Measurements from ENCODE around the gene TTLL7. TPM values are rescaled to one million over a fixed set of nuclear protein-coding genes. Genes with fewer than 3 reads are reported as not detected.

The TTLL7 gene
- total RNA-seq, 1 donor from 2014 or later, result 0.58 TPM

DNA sequence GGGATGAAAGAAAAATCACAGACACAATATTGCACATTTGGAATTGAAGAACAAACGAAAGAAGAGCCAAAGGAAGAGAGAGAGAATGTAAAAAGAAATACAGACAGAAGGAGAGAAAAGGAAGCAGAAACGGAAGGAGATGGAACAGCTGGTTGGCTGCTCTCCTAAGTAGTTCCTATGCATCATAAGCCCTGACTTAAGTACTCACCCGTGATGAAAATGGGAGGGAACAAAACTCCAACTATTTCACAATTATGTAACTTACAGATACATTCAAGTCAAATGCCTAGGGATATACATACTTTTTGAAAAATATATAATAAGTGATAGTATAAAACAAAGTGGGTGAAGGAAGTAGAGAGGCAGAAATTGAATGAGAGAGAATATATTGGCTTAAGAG lies 88.5 kb downstream of the TTLL7 start:
- DNase-seq, result no peak
- peaks cover 14% of the 10 kb centered on the region for H3K27me3 Mint-ChIP-seq
- H3K36me3 Mint-ChIP-seq (ENCODE audit: low read depth), result no peaks in the 10 kb centered on the region
- no peak overlapping the region for H3K4me3 Mint-ChIP-seq
- H3K4me1 Mint-ChIP-seq, result no peaks in the 10 kb centered on the region
- no peak overlapping the region for H3K27ac Mint-ChIP-seq
- intact Hi-C loops (cut with micrococcal nuclease), result no loop called here
- no peaks in the 10 kb centered on the region for H3K9me3 Mint-ChIP-seq

DNA sequence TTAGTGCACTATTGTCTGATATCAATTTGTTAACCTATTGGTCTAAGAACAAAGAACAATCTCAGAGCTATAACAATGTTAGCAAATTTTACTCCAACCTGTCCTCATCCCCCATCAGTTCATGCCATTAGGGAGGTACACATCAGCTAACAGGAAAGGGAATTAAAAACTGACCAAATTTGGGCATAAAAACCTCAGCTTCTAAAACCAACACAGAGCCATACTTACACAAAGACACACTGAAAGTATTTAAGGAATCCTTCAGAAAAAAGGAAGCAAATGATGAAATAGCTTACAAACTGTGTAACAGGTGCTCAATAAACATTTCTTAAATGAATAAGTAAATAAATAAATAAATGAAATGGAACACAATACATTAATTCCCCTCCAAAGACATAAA lies 89.2 kb downstream of the TTLL7 start:
- H3K27me3 Mint-ChIP-seq, result peaks cover 14% of the 10 kb centered on the region
- no peaks in the 10 kb centered on the region for H3K36me3 Mint-ChIP-seq (ENCODE audit: low read depth)
- DNase-seq, result no peak
- no peaks in the 10 kb centered on the region for H3K9me3 Mint-ChIP-seq
- intact Hi-C loops (cut with micrococcal nuclease), result loop anchor here (5.0 kb wide), 3 partner anchors 523 to 863 kb away; no protein-coding TSS in a partner anchor
- H3K27ac Mint-ChIP-seq, result no peak overlapping the region
- H3K4me3 Mint-ChIP-seq, result no peak overlapping the region
- H3K4me1 Mint-ChIP-seq, result no peaks in the 10 kb centered on the region

DNA sequence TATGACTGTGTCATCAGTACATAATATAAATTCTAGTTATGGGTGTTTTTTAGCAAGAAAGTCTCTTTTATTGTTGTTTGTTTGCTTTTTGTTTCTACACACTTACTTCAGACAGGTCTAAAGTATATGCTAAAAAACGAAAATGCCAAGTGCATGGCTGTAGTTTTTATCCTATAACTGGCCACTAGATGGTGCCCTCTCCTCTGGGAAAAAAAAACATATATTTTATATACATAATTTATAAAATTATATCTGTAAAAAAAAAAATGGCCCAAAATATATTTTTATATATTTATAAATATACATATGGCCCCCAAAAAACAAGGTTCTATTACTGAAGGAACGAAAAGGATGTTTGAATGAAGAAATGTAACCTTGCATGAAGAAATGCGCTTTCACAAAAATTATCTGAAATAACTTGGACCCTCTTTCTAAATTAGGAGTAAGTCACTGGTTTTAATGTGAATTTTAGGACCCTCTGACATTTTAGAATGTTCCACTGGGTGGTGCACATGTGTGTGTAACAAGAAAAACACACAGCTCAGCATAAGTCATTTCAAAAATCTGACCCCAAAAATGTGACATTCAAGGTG lies 93.5 kb downstream of the TTLL7 start:
- peak; percentile 69 for DNase-seq
- no peak overlapping the region for H3K4me3 Mint-ChIP-seq
- intact Hi-C loops (cut with micrococcal nuclease), result loop anchor here (1.0 to 5.0 kb wide), 4 partner anchors 218 to 867 kb away; no protein-coding TSS in a partner anchor
- H3K4me1 Mint-ChIP-seq, result no peaks in the 10 kb centered on the region
- H3K36me3 Mint-ChIP-seq (ENCODE audit: low read depth), result no peaks in the 10 kb centered on the region
- H3K27ac Mint-ChIP-seq, result no peak overlapping the region
- peaks cover 19% of the 10 kb centered on the region for H3K27me3 Mint-ChIP-seq
- H3K9me3 Mint-ChIP-seq, result no peaks in the 10 kb centered on the region

DNA sequence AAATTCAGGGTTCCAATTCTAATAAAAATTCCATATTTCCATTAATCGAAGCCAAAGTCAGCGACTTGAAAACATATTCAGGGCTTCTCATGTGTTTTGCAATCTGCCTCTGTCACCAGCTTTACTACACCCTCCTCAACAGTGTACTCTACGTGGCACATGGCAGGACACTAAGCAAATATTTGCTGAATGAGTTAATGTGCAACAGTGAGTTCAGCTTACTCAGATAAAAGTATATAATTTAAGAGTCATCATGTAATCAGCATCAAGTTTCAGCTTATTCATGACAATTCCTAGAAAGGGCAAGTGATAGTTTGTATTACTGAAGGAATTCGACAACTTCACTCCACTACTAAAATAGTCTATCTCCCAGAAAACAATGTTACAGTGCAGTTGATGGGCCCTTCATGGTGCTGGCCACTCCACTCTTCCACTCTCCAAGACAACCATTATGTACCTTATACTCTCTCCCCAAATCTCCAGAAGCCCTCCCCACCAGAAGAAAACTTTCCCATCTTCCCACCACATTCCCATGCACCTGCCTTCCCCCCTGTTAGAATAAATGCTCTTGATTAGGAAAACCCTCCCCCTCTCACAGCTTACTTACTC lies 97.3 kb downstream of the TTLL7 start:
- Mint-ChIP-seq H3K9me3 (no peaks in the 10 kb centered on the region), H3K36me3 (ENCODE audit: low read depth) (no peaks in the 10 kb centered on the region), H3K4me1 (no peaks in the 10 kb centered on the region), H3K27ac (no peak overlapping the region), H3K27me3 (peaks cover 15% of the 10 kb centered on the region), H3K4me3 (no peak overlapping the region)
- intact Hi-C loops (cut with micrococcal nuclease), result no loop called here
- no peak for DNase-seq

DNA sequence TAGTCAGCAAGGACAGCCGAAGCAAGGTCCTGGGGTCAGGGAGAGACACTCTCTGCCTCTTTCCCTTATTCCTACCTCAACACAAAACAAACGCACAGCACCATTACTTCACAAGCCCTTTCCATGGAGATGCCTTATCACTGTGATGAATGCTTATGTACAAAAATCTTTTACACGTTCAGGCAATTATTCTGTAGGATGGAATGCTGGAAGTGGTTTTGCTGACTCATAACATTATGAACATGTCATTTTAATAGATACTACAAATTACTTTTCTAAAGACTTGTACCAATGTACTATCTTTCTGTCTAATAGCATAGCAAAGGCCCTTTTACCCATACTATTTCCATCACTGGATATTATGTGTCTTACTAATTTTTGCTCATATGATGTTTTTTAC lies 98.4 kb downstream of the TTLL7 start:
- Mint-ChIP-seq H3K36me3 (ENCODE audit: low read depth) (no peaks in the 10 kb centered on the region), H3K9me3 (no peaks in the 10 kb centered on the region), H3K4me1 (no peaks in the 10 kb centered on the region), H3K4me3 (no peak overlapping the region), H3K27me3 (peaks cover 25% of the 10 kb centered on the region), H3K27ac (no peak overlapping the region)
- intact Hi-C loops (cut with micrococcal nuclease), result no loop called here
- DNase-seq, result no peak

DNA sequence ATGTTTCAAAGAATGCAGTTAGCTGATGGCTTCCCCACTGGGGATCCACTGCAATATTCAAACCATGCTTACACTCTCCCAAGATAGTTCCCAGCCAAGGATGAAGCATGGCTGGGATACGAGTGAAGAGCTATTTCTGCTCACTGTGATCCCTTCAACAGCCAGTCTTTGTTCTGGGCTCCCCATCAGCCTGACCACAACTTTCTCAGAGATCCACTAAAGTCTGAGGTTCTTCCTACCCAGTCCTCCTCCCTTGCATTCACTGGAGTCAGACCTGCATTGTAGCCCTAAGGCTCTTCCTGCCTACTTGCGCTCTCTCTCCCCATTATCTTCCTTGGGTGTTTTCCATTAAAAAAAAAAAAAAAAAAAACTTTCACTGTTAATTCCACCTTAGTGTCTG lies 101.4 kb downstream of the TTLL7 start:
- H3K27me3 Mint-ChIP-seq, result peaks cover 23% of the 10 kb centered on the region
- H3K4me3 Mint-ChIP-seq, result no peak overlapping the region
- intact Hi-C loops (cut with micrococcal nuclease), result no loop called here
- no peaks in the 10 kb centered on the region for H3K36me3 Mint-ChIP-seq (ENCODE audit: low read depth)
- no peaks in the 10 kb centered on the region for H3K9me3 Mint-ChIP-seq
- H3K4me1 Mint-ChIP-seq, result no peaks in the 10 kb centered on the region
- DNase-seq, result no peak
- no peak overlapping the region for H3K27ac Mint-ChIP-seq

DNA sequence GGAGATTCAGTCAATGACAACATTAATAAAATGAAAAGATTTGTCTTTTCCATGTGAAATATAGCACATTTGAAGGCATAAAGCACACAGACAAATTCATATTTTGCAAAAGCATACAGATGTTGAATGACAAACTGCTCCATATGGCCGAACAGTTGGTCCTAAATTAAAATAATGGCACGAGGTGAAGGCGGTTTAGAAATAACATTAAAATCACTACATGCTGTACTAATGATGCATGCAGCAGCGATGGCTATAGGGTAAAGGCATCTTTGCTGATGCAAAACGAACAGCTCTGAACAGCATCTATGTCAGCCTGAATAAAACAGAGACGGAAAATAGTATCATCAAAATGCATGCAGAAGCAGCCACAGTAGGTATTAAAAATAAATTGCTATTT lies 102.6 kb downstream of the TTLL7 start:
- no peaks in the 10 kb centered on the region for H3K9me3 Mint-ChIP-seq
- peaks cover 16% of the 10 kb centered on the region for H3K27me3 Mint-ChIP-seq
- intact Hi-C loops (cut with micrococcal nuclease), result no loop called here
- DNase-seq, result no peak
- H3K36me3 Mint-ChIP-seq (ENCODE audit: low read depth), result no peaks in the 10 kb centered on the region
- H3K27ac Mint-ChIP-seq, result no peak overlapping the region
- no peaks in the 10 kb centered on the region for H3K4me1 Mint-ChIP-seq
- H3K4me3 Mint-ChIP-seq, result no peak overlapping the region

DNA sequence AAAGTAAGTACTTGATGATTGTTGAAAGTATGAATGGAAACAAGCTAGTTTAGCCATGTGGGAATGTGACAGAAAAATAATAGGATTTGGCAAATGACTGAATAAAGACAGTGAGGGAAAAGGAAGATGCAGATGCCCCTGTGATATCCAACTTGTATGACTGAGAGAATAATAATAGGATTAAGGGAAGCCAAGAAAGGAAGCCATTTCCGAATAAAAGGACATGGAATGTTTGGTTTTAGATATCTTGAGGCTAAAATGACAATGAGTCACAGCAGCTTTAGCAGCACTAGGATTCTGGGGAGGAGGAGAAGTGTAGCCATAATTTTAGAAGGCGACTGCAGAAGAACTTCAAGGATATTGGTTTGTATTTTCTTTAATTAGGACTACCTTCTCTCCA lies 109.2 kb downstream of the TTLL7 start:
- Mint-ChIP-seq H3K4me3 (no peak overlapping the region), H3K36me3 (ENCODE audit: low read depth) (no peaks in the 10 kb centered on the region), H3K27ac (no peak overlapping the region), H3K9me3 (no peaks in the 10 kb centered on the region), H3K4me1 (no peaks in the 10 kb centered on the region), H3K27me3 (no peaks in the 10 kb centered on the region)
- no peak for DNase-seq
- intact Hi-C loops (cut with micrococcal nuclease), result no loop called here

DNA sequence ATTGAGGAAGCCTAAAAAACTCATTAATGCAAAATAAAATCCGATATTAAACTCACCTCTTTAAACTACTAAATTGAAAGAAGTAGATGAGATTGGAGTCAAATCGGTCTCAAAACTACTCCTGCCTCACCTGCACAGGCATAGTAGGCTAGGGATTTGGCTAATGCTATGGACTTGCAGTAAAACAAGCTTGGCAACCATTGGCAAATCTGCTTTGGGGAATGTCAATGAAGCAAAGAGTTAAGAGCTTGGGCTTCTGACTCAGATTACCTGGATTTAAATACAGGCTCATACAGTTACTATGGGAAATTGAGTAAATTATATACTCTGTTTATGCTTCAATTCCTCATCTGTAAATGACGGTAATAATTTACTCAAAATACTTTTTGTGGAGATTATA lies 111.4 kb downstream of the TTLL7 start:
- Mint-ChIP-seq H3K9me3 (no peaks in the 10 kb centered on the region), H3K36me3 (ENCODE audit: low read depth) (no peaks in the 10 kb centered on the region), H3K4me3 (no peak overlapping the region), H3K27ac (no peak overlapping the region), H3K4me1 (no peaks in the 10 kb centered on the region), H3K27me3 (no peaks in the 10 kb centered on the region)
- intact Hi-C loops (cut with micrococcal nuclease), result no loop called here
- no peak for DNase-seq

DNA sequence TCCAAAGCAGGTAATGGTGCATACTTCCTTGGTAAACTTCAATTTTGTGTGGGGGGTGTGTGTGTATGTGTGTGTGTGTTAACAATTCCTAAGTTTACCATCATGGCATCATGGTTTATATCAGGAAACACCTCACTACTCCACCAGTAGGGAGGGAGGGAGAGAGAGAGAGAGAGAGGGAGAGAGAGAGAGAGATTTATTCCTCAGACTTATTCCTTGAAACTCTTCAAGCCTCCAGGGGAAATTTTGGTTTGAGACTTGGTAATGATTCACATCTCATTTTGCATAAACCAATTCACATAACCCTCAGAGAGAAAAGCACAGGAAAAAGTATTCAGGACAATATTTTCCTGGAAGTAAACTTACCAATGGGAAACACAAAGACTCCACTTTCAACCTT lies 115.0 kb downstream of the TTLL7 start:
- no peak for DNase-seq
- intact Hi-C loops (cut with micrococcal nuclease), result no loop called here

DNA sequence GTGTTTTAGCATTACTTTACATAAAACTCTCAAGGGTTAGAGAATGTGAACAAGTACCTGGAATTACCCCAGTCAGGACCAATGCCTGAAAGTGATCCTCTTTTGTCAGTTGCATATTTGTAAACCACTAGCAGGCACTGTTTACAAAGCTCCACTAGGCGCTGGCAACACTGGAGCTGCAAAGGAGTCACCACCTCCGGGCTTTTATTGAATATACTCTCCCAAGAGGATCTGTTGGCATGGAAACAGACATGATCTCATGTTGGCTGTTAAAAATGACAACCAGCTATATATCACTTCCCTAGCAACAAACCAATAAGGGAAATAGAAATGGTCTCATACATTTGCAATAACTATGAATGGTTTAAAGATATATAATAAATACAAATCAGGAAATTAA lies 116.0 kb downstream of the TTLL7 start:
- H3K36me3 Mint-ChIP-seq (ENCODE audit: low read depth), result no peaks in the 10 kb centered on the region
- no peaks in the 10 kb centered on the region for H3K27me3 Mint-ChIP-seq
- no peak overlapping the region for H3K27ac Mint-ChIP-seq
- no peaks in the 10 kb centered on the region for H3K9me3 Mint-ChIP-seq
- H3K4me3 Mint-ChIP-seq, result no peak overlapping the region
- no peaks in the 10 kb centered on the region for H3K4me1 Mint-ChIP-seq
- no peak for DNase-seq
- intact Hi-C loops (cut with micrococcal nuclease), result no loop called here

More for the DNA sequence above, 115.0 kb downstream of the TTLL7 start:
- H3K36me3 Mint-ChIP-seq (ENCODE audit: low read depth), result no peaks in the 10 kb centered on the region
- no peaks in the 10 kb centered on the region for H3K4me1 Mint-ChIP-seq
- no peak overlapping the region for H3K4me3 Mint-ChIP-seq
- no peaks in the 10 kb centered on the region for H3K27me3 Mint-ChIP-seq
- H3K9me3 Mint-ChIP-seq, result no peaks in the 10 kb centered on the region
- no peak overlapping the region for H3K27ac Mint-ChIP-seq

DNA sequence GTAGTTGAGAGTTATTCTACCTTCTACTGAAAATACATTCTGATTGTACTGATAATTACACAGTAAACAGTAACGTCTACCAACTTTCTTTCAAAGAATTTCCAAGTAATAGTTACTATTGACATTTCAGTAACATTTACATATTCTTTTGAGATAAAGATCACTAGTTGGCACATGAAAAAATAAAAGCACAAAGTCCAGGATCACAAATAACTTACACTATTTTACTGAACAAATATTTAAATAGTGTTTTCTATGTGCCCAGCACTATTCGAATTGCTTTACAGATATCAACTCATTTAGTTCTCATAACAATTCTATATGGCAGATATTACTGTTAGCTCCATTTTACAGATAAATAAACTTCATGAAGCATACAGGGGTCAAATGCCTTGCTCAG lies 126.4 kb downstream of the TTLL7 start:
- intact Hi-C loops (cut with micrococcal nuclease), result no loop called here
- DNase-seq, result no peak
- no peaks in the 10 kb centered on the region for H3K9me3 Mint-ChIP-seq
- no peak overlapping the region for H3K27ac Mint-ChIP-seq
- H3K4me3 Mint-ChIP-seq, result no peak overlapping the region
- H3K4me1 Mint-ChIP-seq, result no peaks in the 10 kb centered on the region
- no peaks in the 10 kb centered on the region for H3K27me3 Mint-ChIP-seq
- H3K36me3 Mint-ChIP-seq (ENCODE audit: low read depth), result no peaks in the 10 kb centered on the region

DNA sequence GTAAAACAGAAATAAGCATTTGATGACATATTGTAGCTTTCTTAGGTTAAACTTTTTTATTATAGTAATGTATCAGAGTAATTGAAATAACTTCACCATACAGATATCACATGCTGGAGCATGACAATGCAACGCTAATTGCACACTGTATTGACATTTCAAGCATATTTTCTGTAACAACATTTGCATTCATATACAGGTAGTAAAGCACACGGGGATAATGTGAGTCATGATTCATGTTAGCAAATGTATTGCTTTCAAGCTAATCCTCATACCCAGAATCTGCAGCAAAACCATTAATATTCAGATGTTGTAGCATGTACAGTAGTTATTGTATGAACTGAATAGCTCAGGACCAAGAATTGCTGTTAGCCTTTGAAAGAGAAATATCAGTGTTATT lies 133.9 kb downstream of the TTLL7 start:
- Mint-ChIP-seq H3K36me3 (ENCODE audit: low read depth) (no peaks in the 10 kb centered on the region), H3K27ac (no peak overlapping the region), H3K4me3 (no peak overlapping the region), H3K4me1 (peaks cover 7% of the 10 kb centered on the region), H3K27me3 (peaks cover 7% of the 10 kb centered on the region), H3K9me3 (no peaks in the 10 kb centered on the region)
- intact Hi-C loops (cut with micrococcal nuclease), result loop anchor here (5.0 to 10.0 kb wide), 2 partner anchors 550 to 1088 kb away; no protein-coding TSS in a partner anchor
- no peak for DNase-seq

DNA sequence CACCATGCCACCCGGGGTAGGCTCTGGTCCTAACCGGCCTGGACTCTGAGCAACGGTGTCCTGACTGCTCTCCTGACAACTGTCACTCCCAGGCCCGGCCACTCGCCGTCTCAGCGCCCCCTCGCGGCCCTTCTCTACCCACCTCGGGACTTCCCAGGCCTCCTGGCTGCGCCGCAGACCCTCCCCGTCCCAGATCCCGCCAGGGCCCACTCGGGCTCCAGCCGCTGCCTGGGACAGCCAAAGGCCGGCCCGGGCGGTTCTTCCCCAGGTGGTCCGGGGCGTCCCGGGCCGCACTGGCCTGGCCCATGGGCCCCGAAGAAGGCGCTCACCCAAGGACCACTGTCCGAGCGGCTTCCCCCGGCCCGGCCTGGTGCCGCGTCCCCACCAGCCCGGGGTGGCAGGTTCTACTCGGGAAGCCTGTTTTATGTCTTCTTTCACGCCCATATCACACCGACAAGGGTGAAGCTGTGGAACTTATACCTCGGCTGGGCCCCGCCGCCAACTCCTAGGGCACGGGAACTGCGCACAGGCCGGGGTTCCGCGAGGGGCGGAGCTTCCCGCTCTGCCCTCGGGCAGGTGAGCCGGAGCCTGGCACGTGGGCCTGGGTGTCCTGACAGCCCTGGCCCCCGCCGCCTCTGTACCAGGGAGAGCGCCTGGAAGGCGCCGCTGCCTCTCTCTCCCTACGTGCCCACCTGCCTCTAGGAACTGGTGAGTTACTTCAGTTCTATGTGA lies 138.3 kb downstream of the TTLL7 start:
- H3K4me1 Mint-ChIP-seq, result peaks cover 7% of the 10 kb centered on the region
- H3K9me3 Mint-ChIP-seq, result no peaks in the 10 kb centered on the region
- intact Hi-C loops (cut with micrococcal nuclease), result loop anchor here (5.0 to 10.0 kb wide), 2 partner anchors 546 to 1083 kb away; no protein-coding TSS in a partner anchor
- H3K27ac Mint-ChIP-seq, result peak overlapping the region; percentile 1
- H3K36me3 Mint-ChIP-seq (ENCODE audit: low read depth), result no peaks in the 10 kb centered on the region
- peaks cover 7% of the 10 kb centered on the region for H3K27me3 Mint-ChIP-seq
- H3K4me3 Mint-ChIP-seq, result peak overlapping the region; percentile 71
- DNase-seq, result peak; percentile 92
